ENCODE results near the gene PMS2.

GRCh38 chr7:6011541-6011940 lies 2.7 kb upstream of the PMS2 start:
- TF ChIP-seq CTCF (IDR thresholded peaks at IDR 0.05) (no peak), POLR2A (IDR thresholded peaks at IDR 0.05) (no peak)
